Left cardiac atrium (tissue), 4 donors: ENCODE results near the gene PROZ. TPM values are rescaled to one million over a fixed set of nuclear protein-coding genes. Genes with fewer than 3 reads are reported as not detected.

Source experiments
- ATAC-seq, 2 donors: fragments of 200-7000 bp; cut with Tn5 transposase; one replicate each; pipeline ENCODE4 v1.9.1; 2020; ENCODE audit warnings: mild to moderate bottlenecking in 2 of 2, moderate library complexity in 2 of 2
- DNase-seq: peaks from one replicate; pipeline ENCODE4 v3.0.0-alpha.2; 2020
- intact Hi-C, 2 donors: fragments of 100-400 bp; cut with DNase I; formaldehyde crosslinking; loops; one replicate each; pipeline versions ENCODE4 v1.14.1 to v1.15.1; 2022 to 2023
- total RNA-seq, 2 donors: library from RNA; stranded (reverse); fragmentation: NEBNext Ultra II Directional; extraction: Animal tissue kit (Norgen Biotek cat#: 25700); gene quantifications; one replicate each; pipeline ENCODE4 v1.2.1, GENCODE V29; 2021
- donor health status: DM: no; HTN: yes; CAD: no.
- donor health status: DM: no; HTN: yes; CAD: no; lungs with severe emphysema.
- donor health status: DM: yes; HTN: yes; CAD: no.
- donor health status: Dilated cardiomyopathy.

PROZ gene
- total RNA-seq, 2 donors from 2014 or later, result not detected

DNA sequence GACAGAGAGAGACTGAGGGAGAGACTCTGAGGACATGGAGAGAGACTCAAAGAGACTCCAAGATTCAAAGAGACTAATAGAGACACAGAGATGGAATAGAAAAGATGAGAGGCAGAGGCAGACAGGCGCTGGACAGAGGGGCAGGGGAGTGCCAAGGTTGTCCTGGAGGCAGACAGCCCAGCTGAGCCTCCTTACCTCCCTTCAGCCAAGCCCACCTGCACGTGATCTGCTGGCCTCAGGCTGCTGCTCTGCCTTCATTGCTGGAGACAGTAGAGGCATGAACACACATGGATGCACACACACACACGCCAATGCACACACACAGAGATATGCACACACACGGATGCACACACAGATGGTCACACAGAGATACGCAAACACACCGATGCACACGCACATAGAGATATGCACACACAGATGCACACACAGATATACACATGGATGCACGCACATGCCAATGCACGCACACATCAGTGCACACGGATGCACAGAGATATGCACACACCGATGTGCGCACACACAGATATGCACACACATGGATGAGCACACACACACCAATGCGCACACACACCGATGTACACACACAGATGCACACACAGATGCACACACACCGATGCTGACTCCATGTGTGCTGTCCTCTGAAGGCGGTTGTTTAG lies 39.2 kb upstream of the PROZ start:
- intact Hi-C loops, result no loop called here
- ATAC-seq, result no peak
- no peak for DNase-seq

DNA sequence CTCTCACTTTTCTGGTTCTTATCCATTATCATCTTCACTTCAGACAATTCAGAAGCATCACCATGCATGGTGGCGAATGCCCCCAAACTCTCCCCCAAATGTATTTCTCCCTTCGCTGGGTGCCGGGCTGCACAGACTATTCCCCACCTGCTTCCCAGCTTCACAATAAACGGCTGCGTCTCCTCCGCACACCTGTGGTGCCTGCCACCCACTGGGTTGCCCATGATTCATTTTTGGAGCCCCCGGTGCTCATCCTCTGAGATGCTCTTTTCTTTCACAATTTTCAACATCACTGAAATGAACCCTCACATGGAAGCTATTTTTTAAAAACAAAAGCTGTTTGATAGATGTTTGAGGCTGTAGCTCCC lies 38.6 kb upstream of the PROZ start:
- no peak for DNase-seq
- intact Hi-C loops, result no loop called here
- no peak for ATAC-seq

DNA sequence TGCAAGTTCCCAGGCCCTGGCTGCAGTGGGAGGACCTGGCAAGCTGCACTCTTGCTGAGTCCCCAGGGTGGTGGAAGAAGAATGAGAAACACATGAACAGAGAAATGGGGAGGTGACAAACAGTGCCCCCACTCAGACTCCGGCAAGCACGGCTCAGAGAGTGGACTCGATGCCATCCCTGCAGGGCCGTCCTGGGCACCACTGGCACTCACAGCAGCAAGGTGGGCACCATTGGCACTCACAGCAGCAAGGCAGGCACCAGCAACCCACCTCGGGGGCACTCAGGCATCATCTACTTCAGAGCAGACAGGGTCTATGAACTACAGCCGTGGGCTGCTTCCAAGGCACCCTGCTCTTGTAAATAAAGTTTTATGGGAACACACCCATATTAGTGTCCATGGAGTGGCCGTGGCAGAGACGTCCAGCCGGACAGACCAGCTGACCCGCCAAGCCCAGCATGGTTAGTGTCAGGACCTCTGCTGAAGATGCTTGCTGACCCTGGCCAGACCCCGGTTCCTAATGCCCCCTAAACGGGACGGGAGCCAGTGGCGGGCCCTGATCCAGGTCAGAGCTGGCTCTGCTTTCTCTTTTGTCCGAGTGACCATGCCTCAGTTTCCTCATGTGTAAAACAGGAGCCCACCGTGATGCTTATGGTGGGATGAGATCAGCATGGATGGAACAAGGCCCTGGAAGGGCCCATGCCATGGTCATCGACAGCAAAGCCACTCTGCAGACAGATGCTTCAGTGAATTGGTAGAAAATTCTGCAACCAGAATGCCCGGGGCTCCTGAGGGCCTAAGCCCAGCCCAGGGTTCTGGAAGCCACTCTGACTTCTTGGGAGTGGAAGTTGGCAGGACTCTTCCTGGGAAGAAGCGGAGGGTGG lies 37.9 kb upstream of the PROZ start:
- DNase-seq (peak; percentile 15), ATAC-seq (no peak)
- intact Hi-C loops, result no loop called here

GRCh38 chr13:113121183-113121927 lies 37.1 kb upstream of the PROZ start:
- intact Hi-C loops, result no loop called here
- ATAC-seq, result no peak
- DNase-seq, result peak; percentile 12

DNA sequence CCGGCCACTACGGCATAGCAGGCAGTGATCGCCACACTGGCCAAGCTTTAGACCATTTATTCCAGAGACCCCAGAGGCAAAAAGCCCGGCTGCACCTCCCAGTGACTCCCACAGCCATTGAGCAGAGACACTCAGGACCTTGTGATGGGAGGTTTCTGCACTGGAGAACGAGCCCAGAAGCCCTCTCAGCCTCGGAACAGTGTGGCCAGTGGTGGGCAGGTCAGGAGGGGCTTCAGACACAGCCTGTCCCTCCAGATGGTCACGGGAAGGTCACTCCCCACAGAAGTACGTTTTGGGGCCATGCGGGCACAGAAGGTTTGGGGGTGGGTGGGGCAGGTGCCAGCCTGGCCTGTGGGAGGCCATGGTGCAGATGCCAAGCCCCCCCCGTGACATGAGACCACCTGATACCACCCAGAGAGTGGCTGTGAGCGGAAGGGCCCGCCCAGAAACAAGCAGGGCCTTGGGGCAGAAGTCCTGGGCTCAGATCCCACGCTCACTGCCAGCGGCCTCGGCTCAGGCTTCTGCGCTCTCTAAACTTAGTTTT lies 36.4 kb upstream of the PROZ start:
- intact Hi-C loops, result no loop called here
- DNase-seq, result peak; percentile 17
- peak; percentile 3 to 13 for ATAC-seq

DNA sequence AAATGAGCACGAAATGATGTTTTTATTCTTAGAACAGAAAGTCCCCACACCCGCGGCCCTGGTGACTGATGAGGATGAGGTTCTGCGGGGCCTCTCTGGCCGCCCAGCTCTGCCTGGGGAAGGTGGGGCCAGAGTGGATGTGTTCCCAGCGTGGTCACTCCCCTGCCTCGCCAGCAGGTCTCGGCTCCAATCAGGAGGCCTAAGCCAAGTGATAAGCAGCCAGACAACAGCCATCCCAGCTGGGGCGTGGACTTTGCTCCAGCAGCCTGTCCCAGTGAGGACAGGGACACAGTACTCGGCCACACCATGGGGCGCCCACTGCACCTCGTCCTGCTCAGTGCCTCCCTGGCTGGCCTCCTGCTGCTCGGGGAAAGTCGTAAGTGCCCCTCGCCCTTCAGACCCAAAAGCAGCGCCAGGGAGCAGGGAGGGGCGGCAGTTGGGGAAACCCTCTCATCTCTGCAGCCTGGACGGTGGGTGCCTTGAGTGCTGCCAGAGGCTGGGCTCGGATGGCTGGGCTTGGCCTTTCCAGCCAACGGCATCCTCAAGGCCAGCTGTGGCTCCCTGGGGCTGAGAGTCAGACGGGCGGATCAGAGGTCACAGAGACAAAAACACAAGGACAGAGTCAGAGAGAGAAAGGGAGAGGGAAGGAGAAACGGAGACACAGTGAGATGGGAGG lies 35.8 kb upstream of the PROZ start, which contains the start of gene F10:
F10 (plus strand) TSS at position 250 of the 676 bp plus-strand sequence; CDS start at position 307, 57 bp downstream.
- intact Hi-C loops, result no loop called here
- DNase-seq (peak; percentile 76), ATAC-seq (peak; percentile 94 to 95)

GRCh38 chr13:113123226-113124201 lies 34.9 kb upstream of the PROZ start:
- no peak for ATAC-seq
- DNase-seq, result peak; percentile 16
- intact Hi-C loops, result no loop called here

DNA sequence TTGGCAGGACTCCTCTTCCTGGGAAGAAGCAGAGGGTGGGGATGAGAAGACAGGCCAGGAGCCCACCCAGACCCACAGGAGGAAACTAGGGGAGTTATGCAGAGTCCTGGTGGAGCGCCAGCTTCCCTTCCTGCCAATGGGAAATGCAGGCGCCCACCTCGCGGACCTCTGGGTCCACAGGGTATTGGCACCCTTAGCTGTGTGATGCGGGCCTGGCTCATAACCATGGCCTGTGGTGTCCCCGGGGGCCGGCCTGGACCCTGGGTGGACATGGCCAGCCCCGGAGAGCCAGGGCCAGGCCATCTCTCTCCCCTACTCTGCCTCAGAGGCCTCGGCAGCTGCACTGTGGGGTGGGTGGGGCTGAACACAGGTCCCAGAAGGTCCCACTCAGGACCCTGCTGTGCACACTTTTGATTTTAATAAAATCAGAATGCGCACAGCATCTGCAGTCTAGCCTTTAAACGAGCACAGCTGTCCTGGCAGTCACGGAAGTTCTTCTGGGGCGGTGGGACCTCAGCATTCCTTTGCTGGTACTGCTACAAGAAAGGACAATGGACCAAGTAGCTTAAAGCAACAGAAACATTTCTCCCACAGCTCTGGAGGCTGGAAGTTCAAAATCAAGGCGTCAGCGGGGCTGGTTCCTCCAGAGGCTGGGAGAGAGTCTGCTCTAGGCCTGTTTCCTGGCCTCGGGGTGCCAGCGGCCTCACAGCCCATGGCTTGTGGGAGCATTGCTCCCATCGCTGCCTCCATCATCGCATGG lies 34.1 kb upstream of the PROZ start:
- DNase-seq (peak; percentile 20), ATAC-seq (no peak)
- intact Hi-C loops, result no loop called here

DNA sequence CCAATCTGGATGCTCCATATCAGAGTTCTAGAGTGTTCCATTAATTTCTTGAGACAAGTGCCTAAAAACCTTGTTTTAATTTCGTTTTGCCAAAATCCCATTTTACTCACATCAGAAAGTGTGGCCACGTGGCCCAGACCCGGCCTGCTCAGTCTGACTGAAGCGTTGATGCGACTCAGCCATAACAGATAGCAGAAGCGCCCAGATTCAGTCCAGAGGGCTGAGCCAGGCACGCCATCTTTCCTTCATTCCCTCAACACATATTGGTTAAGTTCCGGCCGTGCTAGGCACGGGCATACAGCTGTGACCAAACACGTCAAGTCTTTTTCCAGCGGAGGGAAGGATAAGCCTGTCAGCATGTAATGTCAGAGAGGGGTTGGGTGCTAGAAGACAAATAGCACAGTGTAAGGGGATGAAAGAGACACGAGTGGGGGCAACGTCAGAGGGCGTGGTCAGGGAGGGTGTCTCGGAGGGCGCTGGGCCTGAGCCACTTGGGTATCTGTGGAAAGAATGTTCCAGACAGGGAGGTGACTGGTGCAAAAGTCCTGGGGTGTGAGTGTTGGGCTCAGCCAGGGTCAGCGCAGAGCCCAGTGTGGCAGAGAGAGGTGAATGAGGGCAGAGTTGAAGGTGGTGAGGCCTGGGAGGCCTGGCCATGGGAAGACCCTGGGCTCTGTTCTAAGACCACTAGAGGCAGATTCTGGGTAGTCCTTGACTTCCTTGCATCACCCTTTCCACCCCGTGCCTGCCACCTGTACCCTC lies 32.8 kb upstream of the PROZ start:
- intact Hi-C loops, result no loop called here
- ATAC-seq (no peak), DNase-seq (peak; percentile 12)

GRCh38 chr13:113126265-113127150 lies 31.9 kb upstream of the PROZ start:
- DNase-seq (peak; percentile 11), ATAC-seq (no peak)
- intact Hi-C loops, result no loop called here

DNA sequence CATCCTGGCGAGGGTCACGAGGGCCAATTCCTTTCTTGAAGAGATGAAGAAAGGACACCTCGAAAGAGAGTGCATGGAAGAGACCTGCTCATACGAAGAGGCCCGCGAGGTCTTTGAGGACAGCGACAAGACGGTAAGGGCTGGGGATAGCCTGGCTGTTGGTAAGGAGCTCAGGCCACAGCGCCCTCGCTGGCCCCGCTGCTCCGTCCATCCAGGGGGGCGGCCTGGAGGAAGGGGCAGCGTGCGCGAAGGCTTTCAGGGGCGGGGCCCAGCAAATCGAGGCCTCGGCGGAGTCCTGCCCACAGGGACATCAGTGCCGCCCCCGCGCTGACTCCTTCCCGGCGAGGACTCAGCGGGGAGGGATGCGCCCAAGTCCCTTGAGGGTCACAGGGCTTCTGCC lies 29.0 kb upstream of the PROZ start:
- peak in 1 of 2 donors; percentile 42 for ATAC-seq
- no peak for DNase-seq
- intact Hi-C loops, result no loop called here

DNA sequence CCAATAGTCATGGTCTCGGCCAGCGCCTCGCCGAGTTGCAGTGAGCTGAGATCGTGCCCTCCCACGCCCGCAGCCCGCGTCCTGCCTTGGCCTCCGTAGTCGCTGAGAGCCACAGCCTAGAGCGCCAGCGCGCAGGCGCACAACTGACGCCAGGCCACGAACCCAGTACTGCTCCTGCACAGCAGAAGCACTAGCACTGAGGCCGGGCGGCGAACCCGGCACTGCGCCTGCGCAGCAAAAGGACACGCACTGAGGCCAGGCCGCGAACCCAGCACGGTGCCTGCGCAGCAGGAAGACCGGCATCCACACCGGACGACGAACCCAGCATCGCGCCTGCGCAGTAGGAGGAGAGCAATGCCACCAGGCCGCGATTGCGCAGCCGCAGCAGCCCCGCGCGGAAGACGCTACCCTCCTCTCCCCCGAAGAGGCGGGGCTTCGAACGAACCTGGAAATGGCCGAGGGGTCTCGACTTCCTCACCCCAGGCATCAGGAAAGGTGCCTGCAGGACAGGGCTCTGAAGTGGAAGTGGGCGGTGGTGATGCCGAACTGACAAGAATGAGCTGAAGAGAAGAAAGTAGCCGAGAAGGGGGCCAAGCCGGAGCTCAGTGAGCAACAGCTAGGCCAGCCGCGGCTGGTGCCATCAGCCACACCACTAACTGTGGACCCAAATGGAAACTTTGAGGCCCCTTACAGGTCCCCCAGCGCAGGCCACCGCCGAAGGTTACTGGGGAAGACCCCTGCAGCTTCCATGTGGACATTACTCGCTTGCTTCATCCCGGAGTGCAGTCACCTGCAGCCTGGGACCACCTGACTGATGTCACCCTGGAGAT lies 28.3 kb upstream of the PROZ start:
- DNase-seq, result peak; percentile 66
- ATAC-seq, result peak; percentile 74 to 89
- intact Hi-C loops, result no loop called here

DNA sequence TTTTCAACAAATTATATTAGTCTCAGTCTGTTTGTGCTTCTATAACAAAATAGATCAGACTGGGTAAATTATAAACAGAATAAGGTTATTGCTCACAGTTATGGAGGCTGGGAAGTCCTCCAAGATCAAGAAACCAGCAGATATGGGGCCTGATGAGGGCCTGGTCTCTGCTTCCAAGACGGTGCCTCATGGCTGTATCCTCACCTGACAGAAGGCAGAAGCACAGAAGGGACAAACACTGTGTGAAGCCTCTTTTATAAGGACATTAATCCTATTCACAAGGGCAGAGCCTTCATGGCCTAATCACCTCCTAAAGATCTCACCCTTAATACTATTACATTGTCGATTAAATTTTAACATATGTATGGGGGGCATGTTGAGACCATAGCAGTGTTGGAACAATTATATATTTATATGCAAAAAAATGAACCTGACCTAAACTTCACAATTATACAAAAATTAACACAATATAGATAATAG lies 23.1 kb upstream of the PROZ start:
- ATAC-seq (no peak), DNase-seq (no peak)
- intact Hi-C loops, result no loop called here

DNA sequence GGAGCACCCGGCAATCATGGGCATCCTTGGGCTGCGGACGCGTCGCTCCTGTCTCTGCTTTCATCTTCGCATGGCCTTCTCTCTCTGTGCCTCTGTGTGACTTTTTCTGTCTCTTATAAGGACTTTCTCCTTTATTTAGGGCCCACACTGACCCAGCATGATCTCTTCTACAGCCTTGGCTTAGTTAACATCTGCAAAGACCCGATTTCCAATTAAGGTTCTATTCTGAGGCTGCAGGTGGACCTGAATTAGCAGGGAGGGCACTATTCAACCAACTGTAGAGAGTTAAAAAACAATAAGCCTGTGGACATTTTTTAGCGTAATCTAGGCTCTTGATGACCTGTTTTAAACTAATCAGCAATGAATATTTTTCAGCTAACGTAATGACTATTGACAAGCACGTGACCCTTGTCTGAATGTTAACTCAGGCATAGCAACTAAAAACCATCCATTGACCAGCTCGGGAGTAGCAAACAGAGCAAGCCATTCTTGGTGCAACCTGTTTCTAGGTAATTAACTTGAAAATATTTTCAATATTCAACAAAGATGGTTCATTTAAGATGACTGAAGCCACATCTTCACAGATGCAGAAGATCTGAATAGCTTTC lies 20.7 kb upstream of the PROZ start:
- DNase-seq, result peak; percentile 4
- intact Hi-C loops, result no loop called here
- ATAC-seq, result no peak
